GM21515 (cell line): ENCODE data around the gene TBXA2R.
A peak's percentile ranks its signal among the peaks of the same experiment; 100 is the strongest.
"Not testable (repeated sequence)": the region's sequence is repeated elsewhere in the genome, so short reads cannot be mapped to it uniquely, and the experiment has no call there.

Experiments
- ATAC-seq: cut with Tn5 transposase; IDR thresholded peaks from one replicate; pipeline ENCODE4 v1.9.1; 2021; ENCODE audit not compliant: unreplicated experiment

The TBXA2R gene

GRCh38 chr19:3641515-3642269, 35.0 kb upstream of the TBXA2R start:
- no peak for ATAC-seq

- ATAC-seq, result no peak
These were observed 32.8 kb upstream of the TBXA2R start for GRCh38 chr19:3639479-3639878.

DNA sequence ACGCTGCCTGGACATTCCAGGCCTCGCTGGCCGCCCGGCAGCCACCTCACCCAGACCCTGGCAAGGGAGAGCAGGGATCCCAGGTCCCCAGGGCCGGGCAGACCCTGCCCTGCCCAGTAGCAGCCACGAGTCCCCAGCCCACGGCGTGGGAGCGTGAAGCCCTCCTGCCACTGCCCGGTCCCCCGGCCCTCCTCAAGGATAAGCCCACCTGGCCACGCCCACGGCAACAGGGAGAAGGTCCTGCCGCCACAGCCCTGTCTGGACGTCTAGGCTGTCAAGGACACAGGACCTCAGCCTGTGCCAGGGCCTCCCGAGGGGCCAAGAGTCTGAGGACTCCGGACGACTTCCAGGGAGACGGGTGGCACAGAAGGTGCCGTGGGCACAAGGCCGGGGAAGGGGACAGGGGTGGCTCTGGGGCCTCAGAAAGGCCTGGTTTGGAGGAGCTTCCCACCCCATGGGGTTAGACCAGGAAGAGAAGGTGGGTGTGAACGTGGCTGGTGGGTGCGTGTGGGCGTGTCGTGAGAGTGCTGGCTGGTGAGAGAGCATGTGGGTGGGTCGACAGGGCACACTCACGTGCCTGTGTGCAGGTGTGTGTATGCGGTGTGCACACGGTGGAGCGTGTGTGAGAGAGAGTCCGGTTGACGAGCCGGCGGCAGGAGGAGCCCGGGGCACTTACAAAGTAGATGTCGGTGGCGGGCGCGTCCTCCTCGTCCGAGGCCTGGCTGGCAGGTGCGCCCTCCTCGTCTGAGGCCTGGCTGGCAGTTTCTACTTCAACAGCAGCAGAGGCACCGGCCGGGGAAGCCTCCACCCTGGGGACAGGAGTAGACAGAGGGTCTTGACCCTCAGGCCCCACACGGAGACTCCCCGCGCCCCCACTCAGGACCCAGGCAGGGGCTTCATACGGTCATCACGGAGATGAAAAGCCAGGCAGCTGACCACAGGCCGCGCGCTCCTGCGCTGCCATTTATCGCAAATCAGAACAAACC, 31.8 kb upstream of the TBXA2R start:
- no peak for ATAC-seq

DNA sequence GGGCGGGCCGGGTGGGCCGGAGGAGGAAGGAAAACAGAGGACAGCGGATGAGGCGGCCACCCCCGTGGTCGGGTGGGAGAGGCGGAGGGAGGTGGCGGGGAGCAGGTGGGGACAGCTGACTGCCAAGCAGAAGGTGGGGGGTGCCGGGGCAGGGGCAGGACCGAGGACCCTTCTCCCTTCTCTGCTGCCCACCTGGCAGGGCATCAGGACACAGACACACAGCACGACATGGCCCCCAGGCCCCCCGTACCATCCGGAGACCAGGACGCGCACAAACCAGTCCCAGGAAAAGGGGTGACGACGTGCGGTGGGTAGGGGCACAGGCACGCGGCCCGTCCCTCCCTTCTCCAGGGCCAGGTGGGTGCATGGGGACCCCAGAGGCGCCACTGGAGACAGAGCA, 30.9 kb upstream of the TBXA2R start:
- ATAC-seq, result no peak

GRCh38 chr19:3636962-3637361, 30.3 kb upstream of the TBXA2R start:
- no peak for ATAC-seq

GRCh38 chr19:3636506-3636905, 29.8 kb upstream of the TBXA2R start:
- ATAC-seq, result no peak

DNA sequence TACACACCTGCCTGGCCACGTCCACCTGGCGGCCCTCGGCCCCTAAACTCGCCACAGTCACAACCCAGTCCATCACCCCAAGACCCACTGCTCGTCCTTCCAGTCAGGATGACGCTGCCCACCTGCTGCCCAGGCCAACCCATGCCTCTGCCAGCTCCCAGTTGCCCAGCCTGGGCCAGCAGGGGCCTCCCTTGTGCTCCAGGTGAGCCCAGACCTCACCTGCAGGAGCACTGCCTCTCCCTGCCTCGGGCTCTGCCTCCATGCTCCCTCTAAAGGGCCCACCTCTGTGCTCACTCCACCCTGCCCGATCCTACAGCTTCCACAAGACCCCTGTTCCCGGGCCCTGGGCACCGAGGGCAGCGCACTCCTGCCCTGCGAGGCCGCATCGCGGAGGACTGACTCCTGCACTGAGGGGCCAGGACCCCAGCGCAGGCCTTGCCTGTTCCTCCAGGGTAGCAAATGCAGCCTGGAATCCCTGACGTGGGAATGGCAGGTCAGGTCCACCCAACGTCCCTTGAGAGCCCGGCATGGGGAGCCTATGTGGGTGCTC, 27.9 kb upstream of the TBXA2R start:
- no peak for ATAC-seq

DNA sequence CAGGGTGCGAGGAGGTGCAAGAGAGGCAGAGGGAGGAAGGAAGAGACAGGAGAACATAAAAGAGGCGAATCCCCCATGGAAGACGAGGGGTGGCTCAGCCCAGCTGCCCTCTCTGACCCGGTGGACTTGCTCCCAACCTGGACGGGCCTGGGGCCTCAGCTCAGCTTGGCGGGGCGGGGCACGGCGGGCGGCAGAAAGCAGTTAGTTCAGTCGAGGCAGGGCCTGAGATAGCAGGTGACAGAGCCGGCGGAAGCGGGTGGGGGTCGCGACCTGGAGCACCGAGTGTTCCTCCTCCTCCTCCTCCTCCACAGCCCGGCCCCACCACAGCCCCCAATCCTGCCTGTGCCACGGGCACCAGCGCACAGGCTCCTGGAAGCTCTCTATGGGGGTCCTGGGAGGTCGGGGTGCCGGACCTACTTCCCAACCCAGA, 26.9 kb upstream of the TBXA2R start:
- ATAC-seq, result no peak

DNA sequence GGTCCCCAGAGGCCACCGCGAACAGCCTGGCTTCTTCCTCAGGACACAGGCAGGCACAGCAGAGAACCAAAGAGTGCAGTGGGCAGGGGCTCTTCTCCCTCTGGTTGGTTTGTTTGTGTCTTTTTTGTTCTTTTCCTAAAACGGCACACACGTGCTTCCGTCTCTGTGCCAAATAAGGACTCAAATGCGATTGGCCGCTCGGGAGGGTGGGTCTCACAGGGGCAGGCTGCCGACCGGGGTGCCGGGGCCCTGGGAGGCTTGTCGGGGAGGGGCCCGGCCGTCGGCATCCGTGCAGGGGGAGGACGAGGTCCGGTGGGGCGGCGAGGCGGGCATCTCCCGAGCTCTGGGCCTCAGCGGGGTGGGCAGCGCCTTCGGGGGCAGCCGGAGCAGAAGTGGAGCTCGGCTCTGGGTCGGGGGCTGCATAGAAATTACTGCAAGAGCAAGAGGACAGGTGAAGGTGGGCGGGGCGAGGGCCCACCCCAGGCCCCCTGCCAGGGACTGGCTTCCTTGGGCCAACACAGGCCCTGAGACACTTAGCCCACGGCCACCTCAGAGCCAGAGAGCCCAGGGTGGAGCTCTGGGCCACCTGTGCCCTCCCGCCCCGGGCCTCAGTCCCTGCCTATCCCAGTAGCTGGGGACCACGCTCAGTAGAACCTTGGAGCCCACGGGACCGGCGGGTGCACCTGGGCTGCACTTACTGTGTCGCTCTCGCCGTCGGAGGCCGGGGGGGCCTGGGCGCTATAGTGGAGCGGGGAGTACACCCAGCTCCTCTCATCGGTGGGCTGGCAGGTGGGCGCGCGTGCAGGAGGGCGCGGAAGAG, 26.3 kb upstream of the TBXA2R start:
- no peak for ATAC-seq

DNA sequence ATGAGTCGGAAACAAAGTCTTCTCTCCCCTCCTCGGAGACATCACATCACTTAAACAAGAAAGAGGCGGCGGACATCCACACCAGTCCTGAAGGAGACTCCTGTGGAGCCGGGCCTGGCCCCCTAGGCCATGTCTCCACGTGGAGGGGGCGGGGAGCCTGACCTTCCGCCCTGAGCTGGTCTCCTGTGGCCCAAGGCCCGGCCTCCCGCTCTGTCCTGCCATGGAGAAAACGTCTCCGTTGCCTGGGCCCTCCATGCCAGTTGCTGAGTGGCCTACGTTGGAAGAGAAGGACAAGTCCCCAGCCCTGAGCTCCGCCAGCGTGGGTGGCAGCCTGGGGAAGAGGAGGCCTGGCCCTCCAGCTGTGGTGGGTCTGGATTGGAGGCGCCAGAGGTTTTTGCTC, 25.4 kb upstream of the TBXA2R start:
- no peak for ATAC-seq

DNA sequence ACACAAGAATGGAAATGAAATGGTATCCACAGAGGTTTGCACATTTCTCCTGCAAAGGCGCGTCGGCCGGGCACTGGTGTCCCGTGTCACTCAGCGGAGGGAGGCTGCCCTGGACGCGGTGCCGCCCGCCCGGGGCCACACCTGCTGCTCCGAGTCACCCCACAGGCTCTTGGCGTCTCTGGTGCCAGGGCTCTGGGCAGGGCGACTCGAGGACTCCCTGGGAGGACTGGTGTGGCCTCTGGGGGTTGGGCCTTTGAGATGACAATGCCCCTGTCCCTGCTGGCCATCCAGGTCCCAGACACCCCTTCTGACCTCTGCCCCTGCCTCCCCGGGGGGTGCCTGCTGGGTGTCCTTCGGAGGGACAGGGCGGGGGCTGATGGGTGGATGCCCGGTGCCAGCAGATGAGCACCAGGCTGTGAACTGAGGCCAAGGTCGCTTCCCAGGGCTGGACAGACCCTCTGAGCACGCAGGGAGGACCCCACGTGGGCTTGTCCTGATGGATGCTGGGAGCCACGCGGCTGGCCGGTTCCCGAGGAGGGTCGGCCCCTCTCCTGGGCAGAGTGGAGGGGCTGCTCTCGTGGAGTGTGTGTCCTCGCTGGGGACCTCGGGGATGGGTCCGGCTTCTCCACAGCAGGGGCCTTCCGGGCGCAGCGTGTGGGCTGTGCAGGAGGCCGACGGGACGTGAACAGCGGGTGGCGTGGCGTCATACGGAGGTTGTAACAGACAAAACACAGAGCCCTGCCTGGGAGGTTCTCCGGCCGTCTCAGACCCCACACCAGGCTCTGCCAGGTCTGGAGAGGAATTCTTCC, 24.6 kb upstream of the TBXA2R start:
- no peak for ATAC-seq

DNA sequence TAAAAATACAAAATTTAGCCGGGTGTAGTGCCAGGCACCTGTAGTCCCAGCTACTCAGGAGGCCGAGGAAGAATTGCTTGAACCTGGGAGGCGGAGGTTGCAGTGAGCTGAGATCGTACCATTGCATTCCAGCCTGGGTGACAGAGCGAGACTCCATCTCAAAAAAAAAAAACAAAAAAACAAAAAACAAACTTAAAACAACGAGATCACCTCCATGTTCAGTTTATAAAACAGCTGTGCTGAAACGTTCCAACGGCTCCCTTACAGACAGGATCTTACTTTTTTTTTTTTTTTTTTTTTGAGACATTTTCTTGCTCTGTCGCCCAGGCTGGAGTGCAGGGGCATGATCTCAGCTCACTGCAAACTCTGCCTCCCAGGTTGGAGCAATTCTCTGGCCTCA, 22.1 kb upstream of the TBXA2R start:
- not testable (repeated sequence) for ATAC-seq

- no peak for ATAC-seq
These were observed 20.7 kb upstream of the TBXA2R start for GRCh38 chr19:3627351-3627723.

GRCh38 chr19:3626473-3627350, 20.0 kb upstream of the TBXA2R start, which contains the start of gene CACTIN:
Gene CACTIN (minus strand): TSS chr19:3626790. CDS start chr19:3626762, 28 bp downstream.
- ATAC-seq, result peak; percentile 74

GRCh38 chr19:3625996-3626472, 19.4 kb upstream of the TBXA2R start:
- peak; percentile 6 for ATAC-seq

GRCh38 chr19:3623716-3624115, 17.0 kb upstream of the TBXA2R start:
- no peak for ATAC-seq

GRCh38 chr19:3622224-3622623, 15.5 kb upstream of the TBXA2R start:
- no peak for ATAC-seq

DNA sequence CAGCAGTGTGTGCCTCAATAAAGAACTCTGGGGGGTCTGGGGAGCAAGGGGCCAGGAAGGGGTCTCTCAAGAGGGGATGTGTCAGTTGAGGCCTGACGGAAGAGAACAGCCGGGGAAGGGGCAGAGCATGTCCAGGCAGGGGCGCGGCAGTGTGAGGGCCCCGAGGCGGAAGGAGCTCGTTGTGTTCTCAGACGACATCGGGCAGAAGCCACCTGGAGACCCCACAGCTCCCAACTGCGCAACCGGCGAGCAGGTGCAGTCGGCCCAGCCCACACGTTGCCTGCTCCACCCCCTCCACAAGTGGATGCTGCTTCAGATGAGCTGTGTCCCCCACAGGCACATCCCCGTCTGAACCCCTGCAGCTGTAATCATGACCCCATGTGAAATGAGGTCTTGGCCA, 15.0 kb upstream of the TBXA2R start:
- no peak for ATAC-seq
